GM21786 (cell line): Measurements from ENCODE around the gene SYNM.

ENCODE experiments used
- ATAC-seq: cut with Tn5 transposase; IDR thresholded peaks from one replicate; pipeline ENCODE4 v1.9.1; 2021; ENCODE audit not compliant: unreplicated experiment

Gene SYNM

DNA sequence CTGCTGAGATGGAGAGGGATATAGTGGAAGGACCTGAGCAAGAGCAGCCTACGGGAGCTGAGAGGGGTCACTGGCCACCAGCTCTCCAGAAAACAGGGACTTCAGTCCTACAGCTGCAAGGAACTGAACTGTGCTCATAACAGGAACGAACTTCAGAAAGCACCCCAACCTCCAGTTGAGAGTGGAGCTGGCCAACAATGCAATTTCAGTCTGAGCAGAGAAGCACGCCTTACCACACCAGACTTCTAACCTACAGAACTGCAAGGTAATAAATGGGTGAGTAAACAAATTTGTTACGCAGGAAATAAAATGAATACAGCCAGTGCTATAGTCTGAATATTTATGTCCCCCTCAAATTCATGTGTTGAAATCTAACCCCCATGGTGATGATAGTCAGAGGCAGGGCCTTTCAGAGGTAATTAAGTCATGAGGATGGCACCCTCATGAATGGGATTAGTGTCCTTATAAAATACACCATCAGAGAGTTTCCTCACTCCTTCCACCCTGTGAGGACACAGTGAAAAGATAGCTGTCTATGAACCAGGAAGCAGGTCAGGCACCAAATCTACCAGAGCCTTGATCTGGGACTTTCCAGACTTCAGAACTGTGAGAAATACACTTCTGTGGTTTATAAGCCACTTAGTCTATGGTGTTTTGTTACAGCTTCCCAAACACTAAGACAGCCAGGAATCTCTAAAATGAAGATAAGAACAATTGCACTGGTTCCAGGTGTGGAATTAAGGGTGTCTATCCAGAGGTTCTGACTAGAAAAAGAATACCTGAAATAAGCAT lies 58.6 kb downstream of the SYNM start:
- ATAC-seq, result no peak

- ATAC-seq, result no peak
These were observed 59.2 kb downstream of the SYNM start for GRCh38 chr15:99164119-99164518.

DNA sequence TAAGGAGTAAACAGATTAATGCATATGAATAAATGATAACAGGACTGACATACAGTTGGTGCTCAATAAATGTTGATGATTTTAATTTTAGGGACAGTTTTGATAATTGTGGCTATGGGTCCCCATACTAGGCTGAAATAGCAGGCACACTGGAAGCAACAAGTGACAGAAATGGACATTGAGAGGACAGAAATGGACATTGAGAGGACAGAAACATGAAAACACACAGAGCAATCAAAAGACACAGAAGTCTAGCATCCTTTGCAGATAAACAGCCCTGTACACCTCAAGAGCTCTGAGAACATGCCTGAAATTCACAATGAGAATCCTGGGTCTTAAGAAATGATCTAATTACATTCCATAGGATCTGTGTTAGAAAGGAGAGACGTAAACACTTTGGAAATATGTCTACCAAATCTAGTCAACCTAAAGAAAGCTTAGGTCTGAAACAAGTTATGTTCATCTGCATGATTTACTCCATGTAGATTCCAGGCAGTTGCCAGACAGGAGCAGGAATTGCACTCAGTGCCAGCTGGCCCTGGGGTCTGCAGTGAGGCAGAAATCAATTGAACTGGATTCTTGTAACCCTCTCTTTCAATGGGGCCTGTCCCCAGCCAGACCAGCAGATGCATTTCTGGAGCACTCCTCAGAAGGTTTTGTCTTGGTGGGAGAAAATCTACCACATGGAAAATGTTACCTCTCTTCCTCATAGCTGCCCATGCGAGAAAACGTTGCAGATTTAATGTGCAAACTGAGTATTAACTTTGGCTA lies 60.3 kb downstream of the SYNM start:
- no peak for ATAC-seq

GRCh38 chr15:99165956-99166689 lies 61.2 kb downstream of the SYNM start:
- ATAC-seq, result no peak

DNA sequence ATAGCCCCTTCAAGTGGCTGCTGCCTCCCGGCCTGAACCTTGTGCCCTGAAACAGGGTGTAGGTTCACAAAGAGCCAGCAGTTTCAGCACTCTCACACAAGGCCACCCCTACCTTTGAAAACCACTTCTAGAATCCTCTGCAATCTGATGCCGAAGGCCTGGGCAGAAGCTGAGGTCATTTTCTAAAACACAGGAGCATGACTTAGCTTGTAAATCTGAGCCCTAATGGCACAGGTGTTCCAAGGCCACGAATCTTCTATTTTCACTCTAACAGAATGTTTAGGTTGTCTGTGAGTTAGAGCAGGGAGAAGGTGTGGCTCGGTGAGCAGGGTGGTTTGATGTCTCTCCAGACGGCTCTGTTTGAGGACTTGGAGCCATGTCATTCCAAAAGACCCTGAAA lies 62.3 kb downstream of the SYNM start:
- ATAC-seq, result no peak

GRCh38 chr15:99167640-99168039 lies 62.8 kb downstream of the SYNM start:
- peak; percentile 68 for ATAC-seq

DNA sequence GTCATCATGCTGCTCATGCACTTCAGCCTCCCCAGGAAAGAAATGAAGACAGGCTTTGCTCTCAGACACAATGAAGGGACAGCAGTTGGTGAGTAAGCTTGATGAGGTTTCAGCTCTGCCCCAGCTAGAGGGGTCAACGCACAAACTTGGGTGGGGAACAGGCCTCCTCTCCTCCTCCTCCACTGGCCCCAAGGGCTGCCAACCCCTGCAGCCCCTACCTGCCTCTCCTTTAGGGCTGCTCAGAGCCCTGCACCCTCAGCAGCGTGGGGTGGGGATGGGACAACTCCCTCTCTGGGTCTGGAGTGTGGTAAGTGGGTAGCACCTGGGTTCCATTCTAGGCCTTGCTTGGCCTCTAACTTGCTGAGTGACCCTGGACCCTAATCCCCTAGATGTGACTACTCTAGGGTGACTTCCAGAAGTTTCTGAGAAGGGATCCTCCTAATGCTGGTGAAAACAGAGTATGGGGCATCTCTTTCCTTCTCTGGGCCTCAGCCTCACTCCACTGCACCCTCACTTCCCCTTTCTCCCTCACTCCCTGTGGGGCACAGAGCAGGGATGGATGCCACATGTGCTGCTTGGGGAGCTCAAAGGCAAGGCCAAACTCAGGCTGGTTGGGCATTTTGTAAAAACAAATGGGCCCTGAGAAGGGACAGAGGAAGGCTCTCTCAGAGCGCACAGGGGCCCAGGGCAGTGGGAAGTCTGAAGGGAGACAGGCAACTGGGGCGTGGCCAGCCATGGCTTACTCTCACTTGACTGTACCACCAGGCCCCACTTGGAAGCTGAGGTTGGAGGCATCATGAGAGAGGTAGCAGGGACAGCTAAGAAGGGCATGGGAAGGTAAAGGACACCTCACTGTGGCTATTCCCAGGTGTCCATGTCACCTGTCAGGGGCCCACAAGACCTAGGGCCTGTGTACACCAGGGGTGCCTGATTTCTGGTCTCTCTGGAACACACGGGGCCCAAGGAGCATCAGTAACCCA lies 64.0 kb downstream of the SYNM start:
- peak; percentile 39 for ATAC-seq

GRCh38 chr15:99169769-99170311 lies 65.0 kb downstream of the SYNM start:
- ATAC-seq, result no peak

GRCh38 chr15:99170476-99171065 lies 65.7 kb downstream of the SYNM start:
- no peak for ATAC-seq

DNA sequence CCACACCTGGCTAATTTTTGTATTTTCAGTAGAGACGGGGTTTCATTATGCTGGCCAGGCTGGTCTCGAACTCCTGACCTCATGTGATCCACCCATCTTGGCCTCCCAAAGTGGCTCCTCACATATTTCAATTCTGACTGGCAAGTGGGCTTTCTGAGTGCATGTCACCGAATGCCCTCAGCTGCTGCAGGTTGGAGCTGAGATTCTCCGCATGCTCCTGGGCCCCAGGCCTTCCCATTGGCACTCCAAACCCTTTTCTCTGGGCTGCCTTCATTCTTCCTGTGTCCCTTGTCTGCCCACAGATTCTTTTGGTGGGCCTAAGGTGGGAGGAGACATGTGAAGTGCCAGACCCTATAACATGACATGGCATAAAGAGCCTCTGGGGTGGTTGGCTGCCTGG lies 67.3 kb downstream of the SYNM start:
- ATAC-seq, result no peak

GRCh38 chr15:99172989-99173388 lies 68.1 kb downstream of the SYNM start:
- ATAC-seq, result no peak

DNA sequence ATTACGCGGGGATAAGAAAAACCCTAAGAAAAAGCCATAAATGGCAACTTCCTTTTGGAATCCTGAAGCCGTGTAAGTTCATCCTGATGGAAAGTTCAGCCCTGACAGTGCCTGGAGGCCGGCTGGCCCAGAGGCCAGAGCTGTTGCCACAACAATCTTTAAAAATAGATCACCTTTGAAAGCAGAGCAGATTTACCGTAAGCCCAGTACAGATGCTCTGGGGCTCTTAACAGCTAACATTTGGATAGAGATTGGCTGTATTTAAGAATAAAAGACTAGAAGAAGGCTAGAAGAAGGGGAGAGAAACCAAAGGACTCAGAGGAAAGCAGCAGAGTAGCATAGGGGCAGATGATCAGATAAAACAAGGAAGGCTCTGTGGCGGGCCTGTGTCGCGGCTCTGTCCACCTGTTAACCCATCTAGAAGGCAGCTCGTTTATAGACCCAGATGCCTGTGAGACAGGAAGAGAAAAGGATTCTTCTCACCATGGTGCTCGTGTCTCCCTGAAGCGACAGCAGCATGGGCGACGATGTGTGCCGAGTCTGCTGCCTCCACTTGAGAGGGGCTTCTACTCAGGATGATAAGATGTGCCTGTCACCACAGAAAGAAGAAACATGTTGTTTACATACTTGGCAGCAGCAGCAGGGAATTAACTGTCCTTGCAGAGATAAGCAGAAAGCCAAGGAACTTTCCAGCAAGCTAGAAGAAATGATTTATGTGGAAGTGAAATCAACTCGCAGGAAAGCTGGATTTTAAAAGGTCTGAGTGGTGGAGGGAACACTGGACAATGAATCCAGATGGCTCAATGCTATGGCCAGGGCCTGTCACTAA lies 69.9 kb downstream of the SYNM start:
- no peak for ATAC-seq

DNA sequence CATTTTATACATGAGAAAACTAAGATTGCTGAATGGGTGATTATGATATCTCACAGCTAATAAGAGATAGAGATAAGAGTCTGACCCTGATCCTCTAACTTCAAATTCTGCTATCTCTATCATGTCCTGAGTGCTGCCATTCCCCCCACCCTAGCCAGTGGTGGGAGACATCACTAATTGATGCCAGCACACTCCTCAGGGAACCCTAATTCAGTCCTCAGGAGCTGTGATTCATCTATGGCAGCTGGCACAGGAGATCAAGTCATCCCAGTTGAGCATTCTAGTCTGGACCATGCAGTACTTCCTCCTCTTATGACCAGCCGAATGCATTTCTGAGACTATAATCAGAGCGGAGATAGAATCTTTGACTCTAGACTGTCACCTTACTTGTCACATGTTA lies 71.9 kb downstream of the SYNM start:
- ATAC-seq, result no peak

DNA sequence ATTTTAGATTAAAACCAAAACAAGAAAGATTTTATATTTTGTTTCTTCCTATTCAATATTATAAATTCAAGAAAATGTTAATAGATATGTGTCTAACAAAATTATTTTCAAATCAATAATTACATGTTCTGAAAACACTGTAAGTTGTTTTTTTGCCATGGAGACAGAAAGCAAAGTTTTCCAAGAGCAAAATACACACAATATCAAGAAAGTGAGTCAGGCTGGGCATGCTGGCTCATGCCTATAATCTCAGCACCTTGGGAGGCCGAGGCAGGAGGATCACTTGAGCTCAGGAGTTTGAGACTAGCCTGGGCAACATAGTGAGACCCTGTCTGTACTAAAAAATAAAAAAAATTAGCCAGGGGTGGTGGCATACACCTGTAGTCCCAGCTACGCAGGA lies 72.8 kb downstream of the SYNM start:
- no peak for ATAC-seq

- ATAC-seq, result no peak
These were observed 75.4 kb downstream of the SYNM start for GRCh38 chr15:99180086-99180963.

GRCh38 chr15:99180964-99181306 lies 76.1 kb downstream of the SYNM start:
- no peak for ATAC-seq

DNA sequence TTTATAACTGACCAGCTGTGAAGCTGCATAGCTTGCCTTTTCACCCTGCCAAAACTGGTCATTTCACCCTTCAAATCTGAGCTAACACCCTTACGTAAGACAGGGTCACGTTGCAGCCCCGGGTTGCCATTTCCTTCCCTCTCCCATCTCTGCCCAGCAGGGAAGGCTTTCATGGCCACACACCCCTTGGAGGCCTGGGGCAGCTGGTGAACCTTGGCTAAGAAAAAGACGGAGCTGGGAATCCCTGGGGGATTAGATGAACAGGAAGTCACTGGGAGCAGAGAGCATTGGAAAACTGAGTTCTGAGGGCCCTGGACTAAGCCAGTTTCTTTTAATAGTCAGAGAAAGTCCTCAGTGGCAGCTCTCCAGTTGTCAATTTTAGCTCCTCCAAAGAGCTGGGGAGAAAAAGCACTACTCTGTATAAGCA lies 76.7 kb downstream of the SYNM start:
- ATAC-seq, result no peak

DNA sequence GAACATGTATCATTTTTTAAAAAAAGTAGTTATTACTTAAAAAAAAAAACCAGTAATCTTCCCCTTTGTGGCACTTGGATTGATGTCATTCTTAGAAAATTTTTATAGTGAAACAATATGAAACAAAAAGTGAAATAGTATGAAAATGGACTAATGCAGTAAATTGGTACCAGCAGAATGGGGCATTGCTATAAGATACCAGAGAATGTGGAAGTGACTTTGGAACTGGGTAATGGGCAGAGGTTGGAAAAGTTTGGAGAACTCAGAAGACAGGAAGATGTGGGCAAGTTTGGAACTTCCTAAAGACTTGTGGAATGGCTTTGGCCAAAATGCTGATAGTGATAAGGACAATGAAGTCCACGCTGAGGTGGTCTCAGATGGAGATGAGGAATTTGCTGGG lies 77.9 kb downstream of the SYNM start:
- no peak for ATAC-seq
